Neural progenitor cell (in vitro differentiated cells): ENCODE data around the gene ARHGDIA. TPM values are rescaled to one million over a fixed set of nuclear protein-coding genes. Genes with fewer than 3 reads are reported as not detected.
A peak's percentile ranks its signal among the peaks of the same experiment; 100 is the strongest.

Source experiments
- DNase-seq: peaks from one replicate; pipeline ENCODE4 v3.0.0-alpha.2; 2016; ENCODE audit warnings: low spot score
- H2AFZ ChIP-seq: fragments of 200-600 bp; sonication (generic); replicated peaks from 2 replicates; pipeline ENCODE4 v1.6.1; 2016; ENCODE audit warnings: antibody characterized with exemption
- H3F3A ChIP-seq: fragments of 200-600 bp; sonication (generic); 2 replicates; pipeline ENCODE4 v1.6.1; 2016; ENCODE audit warnings: antibody characterized with exemption, low read depth
- H3K27ac ChIP-seq: fragments of 200-600 bp; sonication (generic); 2 replicates; pipeline ENCODE4 v1.5.1; 2016; ENCODE audit warnings: mild to moderate bottlenecking
- H3K27me3 ChIP-seq: fragments of 200-600 bp; sonication (generic); 2 replicates; pipeline ENCODE4 v1.6.1; 2016; ENCODE audit warnings: mild to moderate bottlenecking, moderate library complexity
- H3K36me3 ChIP-seq: fragments of 200-600 bp; sonication (generic); 2 replicates; pipeline ENCODE4 v1.5.1; 2016
- H3K4me1 ChIP-seq: fragments of 200-600 bp; sonication (generic); 2 replicates; pipeline ENCODE4 v1.6.1; 2016; ENCODE audit warnings: mixed run types
- H3K4me2 ChIP-seq: fragments of 200-600 bp; sonication (generic); 2 replicates; pipeline ENCODE4 v1.6.1; 2016
- H3K4me3 ChIP-seq: fragments of 200-600 bp; sonication (generic); 2 replicates; pipeline ENCODE4 v1.5.1; 2016
- H3K79me2 ChIP-seq: fragments of 200-600 bp; sonication (generic); 2 replicates; pipeline ENCODE4 v1.6.1; 2016; ENCODE audit warnings: low read depth
- H3K9ac ChIP-seq: fragments of 200-600 bp; sonication (generic); 2 replicates; pipeline ENCODE4 v1.6.1; 2016
- H3K9me3 ChIP-seq: fragments of 200-600 bp; sonication (generic); 2 replicates; pipeline ENCODE4 v1.5.1; 2016; ENCODE audit warnings: low read depth
- H4K20me1 ChIP-seq: fragments of 200-600 bp; sonication (generic); 2 replicates; pipeline ENCODE4 v1.6.1; 2016; ENCODE audit warnings: low read depth
- H3K27ac Mint-ChIP-seq: 3 replicates; pipeline ENCODE4 v1.8.0; 2021; ENCODE audit warnings: mixed read lengths
- H3K27me3 Mint-ChIP-seq: 2 replicates; pipeline ENCODE4 v1.8.0; 2022; ENCODE audit warnings: low read depth, mild to moderate bottlenecking, inconsistent platforms, moderate library complexity, mixed read lengths; ENCODE audit not compliant: insufficient read depth
- H3K36me3 Mint-ChIP-seq: 3 replicates; pipeline ENCODE4 v1.8.0; 2021; ENCODE audit warnings: mixed read lengths
- H3K4me1 Mint-ChIP-seq: 3 replicates; pipeline ENCODE4 v1.8.0; 2021; ENCODE audit warnings: mixed read lengths
- H3K4me3 Mint-ChIP-seq: 3 replicates; pipeline ENCODE4 v1.8.0; 2021; ENCODE audit warnings: mild to moderate bottlenecking, moderate library complexity, mixed read lengths
- H3K9me3 Mint-ChIP-seq: 3 replicates; pipeline ENCODE4 v1.8.0; 2020; ENCODE audit warnings: mixed read lengths
- CTCF ChIP-seq: fragments of 200-600 bp; sonication (generic); IDR thresholded peaks from 2 replicates; pipeline ENCODE4 v1.5.1; 2017; ENCODE audit warnings: antibody characterized with exemption, mild to moderate bottlenecking
- EZH2 ChIP-seq: fragments of 200-600 bp; sonication (generic); IDR thresholded peaks from 2 replicates; pipeline ENCODE4 v1.6.1; 2017; ENCODE audit warnings: antibody characterized with exemption, mild to moderate bottlenecking, moderate library complexity
- EZH2phosphoT487 ChIP-seq: fragments of 200-600 bp; sonication (generic); IDR thresholded peaks from 2 replicates; pipeline ENCODE4 v1.6.1; 2017; ENCODE audit warnings: antibody characterized with exemption
- total RNA-seq: library from RNA; depleted of rRNA; stranded (reverse); fragments of >200 nt; gene quantifications from 2 replicates; pipeline ENCODE4 v1.2.3, GENCODE V29; 2015; ENCODE audit warnings: low replicate concordance

Gene ARHGDIA
- total RNA-seq, 1 donor from 2014 or later: 25.1 TPM

- H3K4me1 Mint-ChIP-seq: peaks cover 6% of the 10 kb centered on the region
- no peaks in the 10 kb centered on the region for H3K4me1 ChIP-seq
- H4K20me1 ChIP-seq: peaks cover 20% of the 10 kb centered on the region
- H3K36me3 ChIP-seq: no peaks in the 10 kb centered on the region
- no peak overlapping the region for H3K9ac ChIP-seq
- H3F3A ChIP-seq: no peaks in the 10 kb centered on the region
- no peak for DNase-seq
- no peak overlapping the region for H3K27ac ChIP-seq
- H3K27me3 Mint-ChIP-seq: peaks cover 3% of the 10 kb centered on the region
- H3K79me2 ChIP-seq: peaks cover 5% of the 10 kb centered on the region
- peak overlapping the region; percentile 73 for H3K4me3 Mint-ChIP-seq
- H3K27ac Mint-ChIP-seq: no peak overlapping the region
- H3K4me2 ChIP-seq: no peak overlapping the region
- no peak overlapping the region for H3K4me3 ChIP-seq
- TF ChIP-seq CTCF: no peak
- no peaks in the 10 kb centered on the region for H3K27me3 ChIP-seq
- H2AFZ ChIP-seq: no peak overlapping the region
- H3K9me3 ChIP-seq: no peaks in the 10 kb centered on the region
- H3K36me3 Mint-ChIP-seq: peaks cover 8% of the 10 kb centered on the region
- no peaks in the 10 kb centered on the region for H3K9me3 Mint-ChIP-seq
Measured at GRCh38 chr17:81823820-81824550, 47.2 kb downstream of the ARHGDIA start.

- H3K9me3 Mint-ChIP-seq: no peaks in the 10 kb centered on the region
- Histone ChIP-seq H3K4me2 (no peak overlapping the region), H3K4me3 (no peak overlapping the region), H2AFZ (no peak overlapping the region), H3K27ac (no peak overlapping the region), H3F3A (no peaks in the 10 kb centered on the region), H3K79me2 (peaks cover 5% of the 10 kb centered on the region), H3K9ac (no peak overlapping the region), H3K27me3 (no peaks in the 10 kb centered on the region), H3K9me3 (no peaks in the 10 kb centered on the region), H3K36me3 (no peaks in the 10 kb centered on the region), H3K4me1 (no peaks in the 10 kb centered on the region), H4K20me1 (peaks cover 20% of the 10 kb centered on the region)
- H3K27me3 Mint-ChIP-seq: peaks cover 5% of the 10 kb centered on the region
- H3K27ac Mint-ChIP-seq: no peak overlapping the region
- no peak for DNase-seq
- H3K36me3 Mint-ChIP-seq: peaks cover 5% of the 10 kb centered on the region
- H3K4me3 Mint-ChIP-seq: peak overlapping the region; percentile 73
- TF ChIP-seq CTCF: no peak
- TF ChIP-seq EZH2: no peak
- no peak for TF ChIP-seq EZH2phosphoT487
- H3K4me1 Mint-ChIP-seq: peaks cover under 1% of the 10 kb centered on the region
Measured at GRCh38 chr17:81822996-81823819, 47.9 kb downstream of the ARHGDIA start.

GRCh38 chr17:81822312-81822637 is 48.9 kb downstream of the ARHGDIA start:
- Histone ChIP-seq H2AFZ (no peak overlapping the region), H3F3A (peaks cover 6% of the 10 kb centered on the region), H3K4me3 (no peak overlapping the region), H3K27me3 (no peaks in the 10 kb centered on the region), H3K36me3 (no peaks in the 10 kb centered on the region), H3K27ac (no peak overlapping the region), H3K9me3 (no peaks in the 10 kb centered on the region), H3K4me1 (no peaks in the 10 kb centered on the region), H3K9ac (no peak overlapping the region), H3K4me2 (no peak overlapping the region), H4K20me1 (peaks cover 20% of the 10 kb centered on the region), H3K79me2 (peaks cover 2% of the 10 kb centered on the region)
- no peaks in the 10 kb centered on the region for H3K4me1 Mint-ChIP-seq
- peaks cover 6% of the 10 kb centered on the region for H3K27me3 Mint-ChIP-seq
- DNase-seq: no peak
- H3K27ac Mint-ChIP-seq: no peak overlapping the region
- TF ChIP-seq CTCF (no peak), EZH2 (no peak), EZH2phosphoT487 (no peak)
- H3K9me3 Mint-ChIP-seq: no peaks in the 10 kb centered on the region
- no peak overlapping the region for H3K4me3 Mint-ChIP-seq
- H3K36me3 Mint-ChIP-seq: peaks cover 5% of the 10 kb centered on the region
